Activated CD8-positive, alpha-beta memory T cell treated with anti-CD3 and anti-CD28 coated beads, Interleukin-2, amount 50 U/mL, for 24 hours (primary cell): ENCODE results near the gene ATAT1.
"Not testable (repeated sequence)": the region's sequence is repeated elsewhere in the genome, so short reads cannot be mapped to it uniquely, and the experiment has no call there.

ENCODE experiments used
- DNase-seq: peaks from one replicate; pipeline ENCODE4 v3.0.0-alpha.2; 2020; ENCODE audit errors: extremely low read depth

ATAT1 gene

DNA sequence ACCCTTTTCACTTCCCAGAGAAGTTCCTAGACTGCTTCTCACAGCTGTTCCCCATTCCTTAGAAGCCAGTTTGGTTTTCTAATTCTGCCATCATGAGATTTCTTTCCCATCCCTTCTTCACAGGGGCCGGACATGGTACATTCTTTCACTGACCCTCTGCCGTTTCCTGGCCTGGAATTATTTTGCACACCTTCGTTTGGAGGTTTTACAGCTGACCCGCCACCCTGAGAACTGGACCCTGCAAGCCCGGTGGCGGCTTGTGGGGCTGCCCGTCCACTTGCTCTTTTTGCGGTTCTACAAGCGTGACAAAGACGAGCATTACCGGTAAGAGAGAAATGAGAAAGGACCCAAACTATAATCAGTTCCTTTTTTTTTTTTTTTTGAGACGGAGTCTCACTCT is 24.5 kb downstream of the ATAT1 start:
- DNase-seq, result no peak

DNA sequence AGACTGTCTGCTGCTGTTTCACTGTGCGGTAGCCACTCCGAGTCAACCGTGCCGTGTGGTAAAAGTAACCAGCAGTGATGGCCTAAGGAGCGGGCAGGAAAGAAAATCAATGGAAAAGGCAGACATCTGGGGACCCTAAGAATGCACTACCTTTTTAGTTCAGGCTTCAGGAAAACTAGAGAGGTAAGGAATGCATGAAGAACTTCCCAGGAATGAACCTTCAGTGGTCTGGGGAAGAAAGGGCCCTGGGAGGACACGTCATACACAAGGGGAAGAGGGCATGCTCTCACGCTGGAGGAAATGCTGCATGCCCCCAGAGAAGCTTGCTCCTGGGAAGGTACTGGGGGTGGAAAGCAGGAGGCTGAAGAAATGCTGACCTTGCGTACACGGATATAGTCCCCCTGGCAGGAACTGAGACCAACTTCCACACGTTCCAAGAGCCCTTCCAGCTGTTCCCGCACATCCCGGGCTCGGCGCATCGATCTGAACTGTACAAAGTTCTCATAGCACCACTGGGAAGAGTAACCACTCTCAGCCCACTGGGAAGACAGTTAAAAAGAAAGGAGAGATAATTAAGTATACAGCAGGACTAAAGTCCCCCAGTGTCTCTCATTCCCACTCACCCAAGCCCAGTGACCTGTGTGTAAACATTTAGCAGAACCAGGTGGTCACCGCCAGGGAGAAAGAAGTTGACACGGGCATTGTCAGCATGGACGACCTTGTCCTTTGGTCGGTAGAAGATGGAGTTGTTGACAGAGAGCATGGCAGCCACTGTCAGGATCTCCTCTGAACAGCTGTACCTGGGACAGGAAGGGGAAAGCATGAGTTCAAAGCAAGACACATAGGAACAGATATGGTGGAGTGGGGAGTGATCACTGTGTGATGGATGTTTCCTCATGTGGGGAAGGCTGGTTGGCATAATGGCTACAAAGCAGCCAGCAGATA is 28.4 kb downstream of the ATAT1 start:
- no peak for DNase-seq

DNA sequence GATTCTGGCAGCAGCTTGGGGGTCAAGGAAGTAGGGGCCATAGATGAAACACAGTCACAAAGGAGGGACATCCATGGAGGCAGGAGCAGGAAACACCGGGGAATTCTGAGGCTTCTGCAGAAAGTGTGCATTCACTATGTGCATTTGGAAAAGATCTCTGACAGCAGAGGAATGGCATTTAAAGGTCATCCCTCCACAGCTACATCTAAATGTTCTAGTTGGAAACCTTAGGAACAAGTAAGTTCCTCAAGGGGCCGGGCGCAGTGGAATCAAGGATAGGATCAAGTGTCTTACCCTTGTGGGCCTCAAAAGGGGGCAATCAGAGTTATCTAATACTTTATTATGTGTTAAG is 29.0 kb downstream of the ATAT1 start:
- no peak for DNase-seq

- DNase-seq, result no peak
Observed at GRCh38 chr6:30656513-30656912, 29.8 kb downstream of the ATAT1 start.

DNA sequence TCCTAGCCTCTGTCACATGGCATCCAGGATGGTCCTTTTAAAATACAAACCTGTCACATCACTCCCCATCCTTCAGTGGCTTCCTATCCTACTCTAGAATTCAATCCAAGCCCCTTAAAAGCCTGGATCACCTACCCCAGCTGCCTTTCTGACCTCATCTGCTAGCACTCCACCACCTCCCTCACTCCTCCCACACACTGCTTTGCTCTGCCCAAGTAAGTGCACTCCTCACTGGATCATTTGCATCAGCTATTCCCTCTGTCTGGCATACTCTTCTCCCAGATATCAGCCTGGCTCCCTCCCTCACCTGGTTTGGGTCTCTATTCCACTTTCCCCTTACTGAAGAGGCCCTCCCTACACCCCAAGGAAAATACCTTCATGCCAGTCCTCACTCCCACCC is 30.8 kb downstream of the ATAT1 start:
- no peak for DNase-seq

DNA sequence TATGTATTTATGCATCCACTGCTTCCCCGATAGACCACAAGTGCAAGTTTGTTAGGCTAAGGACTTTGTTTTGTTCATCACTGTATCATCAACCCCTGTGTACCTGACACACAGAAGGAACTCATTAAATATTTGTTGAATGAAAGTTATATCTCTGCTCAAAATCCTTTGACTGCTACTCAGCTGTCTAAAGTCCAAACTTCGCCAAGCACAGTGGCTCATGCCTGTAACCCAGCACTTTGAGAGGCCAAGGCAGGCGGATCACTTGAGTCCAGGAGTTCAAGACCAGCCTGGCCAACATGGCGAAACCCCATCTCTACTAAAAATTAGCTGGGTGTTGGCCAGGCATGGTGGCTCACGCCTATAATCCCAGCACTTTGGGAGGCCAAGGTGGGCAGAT is 31.2 kb downstream of the ATAT1 start:
- not testable (repeated sequence) for DNase-seq

DNA sequence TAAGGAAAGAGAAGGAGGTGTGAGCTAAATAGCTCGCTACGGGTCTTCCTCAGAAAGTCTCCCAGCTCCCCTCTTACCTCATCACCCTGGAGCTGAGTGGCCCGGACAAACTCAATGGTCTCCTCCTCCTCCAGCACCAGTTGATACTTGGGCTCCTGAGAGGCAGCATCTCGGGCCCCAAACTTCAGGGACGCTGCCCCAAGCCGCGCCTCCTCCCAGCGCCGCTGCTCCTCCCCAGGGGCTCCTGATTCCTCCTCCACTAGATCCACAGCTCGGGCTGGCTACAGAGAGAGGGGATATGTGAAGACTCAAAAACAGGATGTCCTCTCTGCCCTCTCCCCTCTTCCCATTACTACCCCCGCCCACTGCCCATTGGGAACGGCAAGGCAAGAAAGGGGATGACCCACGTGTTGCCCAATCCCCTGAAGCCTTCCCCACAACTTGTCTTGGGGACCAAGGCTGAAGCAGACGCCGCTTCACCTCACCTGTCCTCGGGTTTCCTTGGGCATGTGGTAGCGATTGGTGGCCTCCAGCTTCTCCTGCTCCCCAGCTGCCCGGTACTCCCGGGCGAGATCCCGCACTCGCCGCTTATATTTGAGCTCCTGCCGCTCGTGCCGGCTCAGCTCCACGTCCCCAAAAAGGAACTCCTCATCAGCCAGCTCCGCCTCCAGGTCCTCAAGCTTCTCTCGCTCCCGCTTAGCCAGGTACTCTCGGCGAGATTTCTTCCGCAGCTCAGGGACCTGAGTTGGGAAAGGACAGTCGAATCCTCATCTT is 38.5 kb downstream of the ATAT1 start:
- no peak for DNase-seq

DNA sequence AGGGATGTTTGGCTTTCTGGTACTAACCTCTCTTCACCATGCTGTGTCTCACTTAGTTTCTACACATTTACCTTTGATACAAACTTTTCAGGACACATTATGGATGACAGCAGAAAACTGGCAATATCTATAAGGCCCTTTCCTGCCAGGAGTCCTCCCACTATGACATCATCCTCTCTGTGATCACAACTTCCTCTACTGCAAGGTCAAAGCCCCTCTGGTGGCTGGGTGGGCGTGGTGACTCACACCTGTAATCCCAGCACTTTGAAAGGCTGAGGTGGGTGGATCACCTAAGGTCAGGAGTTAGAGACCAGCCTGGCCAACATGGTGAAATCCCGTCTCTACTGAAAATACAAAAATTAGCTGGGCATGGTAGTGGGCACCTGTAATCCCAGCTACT is 39.6 kb downstream of the ATAT1 start:
- DNase-seq, result not testable (repeated sequence)

DNA sequence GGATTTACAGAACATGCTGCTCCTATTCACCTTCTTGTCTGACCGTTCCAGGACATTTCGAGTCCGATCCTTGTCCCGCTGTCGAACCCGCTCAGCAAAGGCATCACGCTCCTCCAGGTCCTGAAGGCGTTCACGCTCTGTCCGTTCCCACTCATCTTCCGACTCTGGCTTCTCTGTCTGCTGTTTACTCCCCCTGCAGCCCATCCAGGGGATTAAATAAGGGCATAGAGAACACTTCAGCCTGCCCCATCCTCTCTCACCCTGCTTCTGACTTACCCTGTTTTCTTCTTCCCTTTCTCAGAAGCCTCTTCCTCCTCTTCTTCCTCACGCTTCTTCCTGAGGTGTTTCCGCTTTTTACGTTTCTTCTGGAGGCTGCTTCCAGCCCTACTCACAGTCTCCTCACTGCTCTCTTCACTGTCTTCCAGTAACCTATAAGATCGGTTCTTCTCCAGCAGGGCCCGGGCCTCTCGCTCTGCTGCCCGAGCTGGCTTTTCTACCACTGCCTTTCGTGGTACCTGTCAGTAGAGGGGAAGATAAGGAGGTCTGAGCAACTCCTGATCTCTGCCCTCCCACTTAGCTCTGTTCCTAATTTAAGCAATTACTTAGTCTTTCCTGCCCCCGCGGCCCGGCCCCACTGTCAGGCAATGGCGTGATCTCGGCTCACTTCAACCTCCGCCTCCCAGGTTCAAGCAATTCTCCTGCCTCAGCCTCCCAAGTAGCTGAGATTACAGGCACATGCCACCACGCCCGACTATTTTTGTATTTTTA is 44.3 kb downstream of the ATAT1 start:
- DNase-seq, result no peak

GRCh38 chr6:30672445-30673253 is 46.0 kb downstream of the ATAT1 start, which contains the start of gene DHX16:
DHX16 (minus strand) TSS chr6:30673006; CDS start chr6:30672841, 165 bp downstream.
- peak; percentile 84 for DNase-seq

GRCh38 chr6:30676660-30677285 is 50.1 kb downstream of the ATAT1 start:
- no peak for DNase-seq

- DNase-seq, result peak; percentile 70
Observed at GRCh38 chr6:30678964-30679726, 52.5 kb downstream of the ATAT1 start.

- no peak for DNase-seq
Observed at GRCh38 chr6:30679765-30680535, 53.3 kb downstream of the ATAT1 start.

- no peak for DNase-seq
Observed at GRCh38 chr6:30681766-30682142, 55.1 kb downstream of the ATAT1 start.

DNA sequence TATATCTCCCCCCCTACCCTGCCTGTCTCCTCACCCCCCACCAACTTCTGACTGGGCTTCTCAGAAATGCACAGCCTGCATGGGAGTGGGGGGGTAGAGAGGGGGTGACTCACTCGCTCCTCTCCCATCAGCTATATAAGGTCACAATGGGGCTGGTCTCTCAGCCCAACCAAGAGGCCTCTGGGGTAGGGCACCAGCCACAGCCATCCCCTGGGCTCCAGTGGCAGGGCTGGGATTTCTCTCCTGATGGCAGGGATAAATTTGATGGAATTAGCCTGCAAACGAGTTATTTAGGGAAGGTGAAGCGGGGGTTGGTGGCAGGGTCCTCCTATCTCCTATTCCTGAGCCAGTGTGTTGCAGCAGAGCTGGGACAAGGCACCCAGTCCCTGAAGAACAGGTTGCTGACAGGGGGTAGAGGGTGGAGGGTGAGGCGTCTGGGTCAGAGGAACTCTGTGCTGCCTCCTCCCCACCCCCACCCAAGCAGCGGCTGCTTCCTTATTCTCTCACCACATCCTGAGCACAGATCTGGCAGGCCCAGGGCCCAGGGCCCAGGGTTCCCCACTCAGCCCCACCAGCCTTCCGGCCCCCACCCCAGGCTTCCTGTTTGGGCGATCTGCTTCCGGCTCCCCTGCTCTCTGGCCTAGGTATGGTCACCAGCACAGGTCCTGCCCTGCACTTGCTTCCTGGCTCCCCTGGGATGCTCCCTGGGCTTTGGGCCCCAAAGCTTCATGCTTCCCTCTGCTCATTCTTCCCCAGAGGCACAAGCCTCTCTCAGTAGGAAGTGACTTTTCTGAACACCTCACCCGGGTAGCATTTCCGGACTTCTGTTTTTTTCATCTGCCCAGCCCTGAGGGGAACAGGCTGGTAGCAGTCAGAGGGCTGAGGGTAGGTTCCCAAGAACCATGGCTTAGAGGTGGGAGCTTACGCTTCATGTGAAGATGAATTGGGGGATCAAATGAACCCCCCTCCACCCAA is 55.8 kb downstream of the ATAT1 start:
- peak; percentile 71 for DNase-seq

DNA sequence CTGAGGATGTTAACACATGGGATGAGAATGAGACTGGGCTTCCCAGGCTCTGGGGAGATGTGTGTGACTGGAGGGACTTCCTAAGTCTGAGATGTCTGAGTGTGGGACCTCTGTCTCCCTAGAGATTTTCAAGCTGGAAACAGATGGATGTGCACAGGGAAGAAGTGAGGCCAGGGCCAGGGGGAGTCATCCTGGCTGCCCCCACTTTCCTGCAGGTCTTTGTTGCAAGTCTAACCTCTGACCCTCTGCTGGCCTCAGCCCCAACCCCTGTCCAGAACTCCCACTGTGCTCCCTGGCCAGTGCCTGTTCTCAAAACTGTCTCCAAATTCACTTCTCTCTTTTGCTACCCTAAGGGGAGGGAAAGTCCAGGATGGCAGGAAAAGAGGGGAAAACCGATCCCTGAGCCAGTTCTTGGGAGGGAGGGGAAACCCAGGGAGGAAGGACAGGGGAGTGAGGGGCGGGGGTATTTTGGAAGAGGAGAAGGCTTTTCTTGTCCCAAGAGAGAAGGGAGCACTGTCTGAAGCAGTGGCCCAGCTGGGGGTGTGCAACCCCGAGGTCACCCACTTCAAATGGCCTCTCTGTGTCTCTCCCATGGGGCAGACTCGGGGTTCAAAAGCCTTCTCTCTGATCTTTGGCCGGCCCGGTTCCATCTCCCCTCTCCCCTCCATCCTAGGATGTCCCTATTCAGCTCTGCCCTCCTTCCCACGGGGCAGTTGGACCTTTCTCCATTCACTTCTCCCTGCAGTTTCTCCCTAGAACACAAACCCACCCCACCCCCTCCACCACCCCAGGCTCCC is 56.7 kb downstream of the ATAT1 start:
- DNase-seq, result no peak

DNA sequence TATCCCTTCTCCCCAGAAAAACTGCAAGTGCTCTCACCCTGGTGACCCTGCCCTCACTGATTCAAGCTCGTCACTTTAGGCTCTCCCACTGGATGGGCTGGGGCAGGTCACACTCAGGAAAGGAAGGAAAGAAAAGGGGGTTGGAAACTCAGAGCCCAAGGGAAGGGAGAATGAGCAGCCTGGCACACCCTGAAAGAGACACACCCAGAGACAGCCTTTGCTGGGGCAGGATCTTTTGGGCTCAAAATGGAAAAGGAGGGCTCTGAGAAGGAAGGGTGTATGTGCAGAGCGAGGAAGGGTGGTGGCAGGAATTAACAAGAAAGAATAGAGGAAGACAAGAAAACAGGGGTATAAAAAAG is 57.3 kb downstream of the ATAT1 start:
- DNase-seq, result no peak
